ENCODE measurements around the gene ZNF470. TPM values are rescaled to one million over a fixed set of nuclear protein-coding genes. Genes with fewer than 3 reads are reported as not detected.

Gene ZNF470
- total RNA-seq (2022; extraction: Qiagen RNA extraction; ENCODE audit: low read depth) = 1.4 to 1.7 TPM (median 1.6 TPM) in 5 replicates

DNA sequence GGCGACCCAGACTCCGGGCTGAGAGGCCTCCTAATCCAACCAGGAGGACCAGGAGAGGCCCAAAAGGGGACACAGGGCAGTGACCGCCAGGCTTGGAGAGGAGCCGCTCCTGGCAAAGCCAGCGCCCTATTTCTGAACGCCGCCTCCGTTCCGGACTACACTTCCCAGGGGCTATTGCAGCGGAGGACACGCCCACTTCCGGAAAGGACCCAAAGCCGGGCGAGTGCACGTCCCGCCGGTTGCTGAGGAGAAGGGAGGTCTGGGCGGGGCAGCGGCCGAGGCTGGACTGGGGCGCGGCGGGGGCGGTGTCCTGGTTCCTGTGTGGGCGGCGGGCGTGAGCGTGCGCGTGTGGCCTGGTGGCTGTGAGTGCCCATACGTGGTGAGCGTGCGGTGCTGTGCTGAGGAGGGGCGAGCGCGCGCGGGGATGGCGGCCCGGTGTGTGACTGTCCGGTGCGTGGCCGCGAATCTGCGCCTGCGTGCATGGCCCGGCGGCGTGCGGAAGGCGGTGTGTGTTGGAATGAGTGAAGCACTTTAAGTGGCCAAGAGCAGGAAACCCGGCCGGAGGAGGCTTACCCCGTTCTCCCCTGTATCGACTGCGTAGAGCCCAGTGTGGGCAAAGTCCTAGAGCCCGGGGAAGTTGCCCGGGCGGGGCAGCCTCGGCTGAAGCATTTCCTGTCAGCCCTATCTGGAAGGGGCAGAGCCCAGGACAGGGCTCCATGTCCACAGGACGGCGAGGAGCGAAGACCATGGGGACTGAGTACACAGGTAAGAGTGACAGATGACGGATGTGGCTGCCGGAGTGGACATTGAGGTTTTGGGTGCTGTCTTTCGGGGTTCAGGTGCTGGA is at the start of gene ZNF470:
TSS of gene ZNF470 (plus strand) at position 195 of the 847 bp plus-strand sequence. CDS start 2,844 bp downstream, outside the sequence.

DNA sequence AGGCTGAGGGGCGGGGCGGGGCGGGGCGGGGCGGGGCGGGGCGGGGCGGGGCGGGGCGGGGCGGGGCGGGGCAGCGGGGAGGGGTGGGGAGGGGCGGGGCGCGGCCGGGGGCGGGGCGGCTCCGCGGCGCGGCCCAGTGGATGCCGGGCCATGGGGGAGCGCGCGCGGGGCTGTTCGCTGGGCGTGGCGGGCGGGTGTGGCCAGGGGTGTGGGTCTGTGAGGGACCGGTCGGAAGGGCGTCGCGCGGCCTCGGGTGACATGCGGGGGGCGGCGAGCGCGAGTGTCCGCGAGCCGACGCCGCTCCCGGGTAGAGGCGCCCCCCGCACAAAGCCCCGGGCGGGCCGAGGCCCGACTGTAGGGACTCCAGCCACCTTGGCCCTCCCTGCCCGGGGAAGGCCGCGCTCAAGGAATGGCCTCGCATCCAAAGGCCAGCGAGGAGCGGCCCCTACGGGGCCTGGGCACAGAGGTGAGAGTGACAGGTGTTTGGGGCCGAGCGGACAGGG is 28.5 kb upstream of the ZNF470 start, which contains the start of gene ZFP28:
TSS of gene ZFP28 (plus strand) at position 188 of the 503 bp plus-strand sequence. CDS start at position 259, 71 bp downstream.

DNA sequence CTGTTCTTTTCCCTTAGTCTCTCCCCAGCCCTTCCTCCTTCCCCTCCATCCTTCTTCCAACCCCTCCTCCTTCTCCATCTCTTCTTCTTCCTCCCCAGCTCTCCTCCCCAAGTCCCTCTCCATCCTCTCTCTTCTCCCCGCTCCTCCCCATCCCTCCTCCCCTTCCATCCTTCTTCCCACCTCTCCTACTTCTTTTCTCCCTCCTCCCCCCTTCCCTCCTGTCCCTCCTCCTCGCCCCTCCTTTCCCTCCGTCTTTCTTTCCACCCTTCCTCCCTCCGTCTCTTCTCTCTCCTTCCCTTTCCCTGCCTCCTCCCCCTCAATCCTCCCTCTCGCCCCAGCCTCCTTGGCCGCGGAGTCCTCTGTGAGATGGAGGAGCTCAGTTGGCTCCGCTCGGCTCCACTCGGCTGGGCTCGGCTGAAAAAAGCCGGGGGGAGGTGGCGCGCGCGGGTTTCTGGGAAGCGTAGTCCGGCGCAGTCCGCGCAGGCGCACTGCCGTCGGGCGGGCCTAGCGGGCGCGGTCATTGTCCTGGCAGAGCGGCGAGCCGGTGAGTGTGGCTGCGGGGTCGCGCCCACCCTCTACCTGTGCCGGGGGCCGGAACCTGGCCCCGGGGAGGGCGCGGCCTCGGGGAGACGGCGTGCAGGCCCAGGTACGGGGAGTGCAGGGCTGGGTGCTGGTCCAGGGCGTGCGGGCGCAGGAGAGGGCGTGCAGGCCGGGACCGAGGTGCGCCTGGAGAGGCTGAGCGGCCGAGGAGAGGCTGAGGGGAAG is 27.7 kb downstream of the ZNF470 start, which contains the start of gene ZNF71:
TSS of gene ZNF71 (plus strand) at position 520 of the 765 bp plus-strand sequence. CDS start 6,257 bp downstream, outside the sequence.

Other genes starting within 250 kb of the ZNF470 start
- 0.67 to 1.4 TPM (median 0.72 TPM) in 5 replicates for gene ZNF582, start 173.9 kb upstream of the ZNF470 start, total RNA-seq (2022; extraction: Qiagen RNA extraction; ENCODE audit: low read depth)
- 1.8 to 3.0 TPM (median 2.3 TPM) in 5 replicates for gene ZNF583, start 163.1 kb upstream of the ZNF470 start, total RNA-seq (2022; extraction: Qiagen RNA extraction; ENCODE audit: low read depth)
- gene ZNF667, start 90.1 kb upstream of the ZNF470 start, total RNA-seq (2022; extraction: Qiagen RNA extraction; ENCODE audit: low read depth) = not detected in 5 replicates
- gene ZNF471, start 59.6 kb upstream of the ZNF470 start, total RNA-seq (2022; extraction: Qiagen RNA extraction; ENCODE audit: low read depth) = 0.04 to 0.22 TPM (median 0.14 TPM) in 4 of 5 replicates, not detected in the other
- 3.3 to 4.7 TPM (median 4.1 TPM) in 5 replicates for gene ZFP28, start 28.5 kb upstream of the ZNF470 start, total RNA-seq (2022; extraction: Qiagen RNA extraction; ENCODE audit: low read depth)
- gene ZNF71, start 27.8 kb downstream of the ZNF470 start, total RNA-seq (2022; extraction: Qiagen RNA extraction; ENCODE audit: low read depth) = 9.0 to 12.6 TPM (median 11.8 TPM) in 5 replicates
- gene SMIM17, start 75.7 kb downstream of the ZNF470 start, total RNA-seq (2022; extraction: Qiagen RNA extraction; ENCODE audit: low read depth) = not detected in 5 replicates
- gene ZNF835, start 104.3 kb downstream of the ZNF470 start, total RNA-seq (2022; extraction: Qiagen RNA extraction; ENCODE audit: low read depth) = not detected in 5 replicates